ENCODE measurements around the gene OR13J1.
A peak's percentile ranks its signal among the peaks of the same experiment; 100 is the strongest.
"Not testable (repeated sequence)": the region's sequence is repeated elsewhere in the genome, so short reads cannot be mapped to it uniquely, and the experiment has no call there.

OR13J1 gene, protein sequence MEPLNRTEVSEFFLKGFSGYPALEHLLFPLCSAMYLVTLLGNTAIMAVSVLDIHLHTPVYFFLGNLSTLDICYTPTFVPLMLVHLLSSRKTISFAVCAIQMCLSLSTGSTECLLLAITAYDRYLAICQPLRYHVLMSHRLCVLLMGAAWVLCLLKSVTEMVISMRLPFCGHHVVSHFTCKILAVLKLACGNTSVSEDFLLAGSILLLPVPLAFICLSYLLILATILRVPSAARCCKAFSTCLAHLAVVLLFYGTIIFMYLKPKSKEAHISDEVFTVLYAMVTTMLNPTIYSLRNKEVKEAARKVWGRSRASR

DNA sequence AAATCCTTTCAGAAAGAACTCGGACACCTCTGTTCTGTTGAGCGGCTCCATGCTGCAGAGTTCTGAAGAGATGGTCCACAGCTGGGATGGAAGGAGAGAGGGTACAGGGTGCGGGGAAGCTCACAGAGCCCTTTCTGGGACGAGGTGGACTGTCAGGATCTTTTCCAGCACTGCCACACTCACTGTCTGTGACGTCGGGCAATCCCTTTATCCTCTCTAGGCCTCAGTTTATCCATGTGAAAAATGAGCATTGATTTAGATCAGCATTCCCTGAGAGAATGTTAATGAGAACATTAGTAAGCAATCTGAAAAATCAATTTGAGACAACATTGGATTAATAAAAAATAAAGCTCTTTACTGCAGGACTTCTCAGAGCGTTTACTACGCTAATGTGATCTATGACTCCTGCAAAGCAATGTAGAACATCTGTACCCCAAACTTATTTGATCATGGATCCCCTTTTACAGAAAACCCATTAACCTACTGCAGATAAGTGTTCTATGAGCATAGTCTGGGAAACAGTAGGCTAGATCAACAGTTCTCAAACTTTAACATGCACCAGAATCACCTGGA, at the start of gene OR13J1:
Gene OR13J1, minus strand, starts transcription at position 51 of the 573 bp plus-strand sequence. Its CDS starts 0 bp downstream, at position 51.
- FAIRE-seq (no peak), DNase-seq (ENCODE audit: insufficient read length, low spot score) (no peak)
- no peak for TF ChIP-seq POLR2A (IDR thresholded peaks at IDR 0.05; ENCODE audit: low read depth, low read length)

DNA sequence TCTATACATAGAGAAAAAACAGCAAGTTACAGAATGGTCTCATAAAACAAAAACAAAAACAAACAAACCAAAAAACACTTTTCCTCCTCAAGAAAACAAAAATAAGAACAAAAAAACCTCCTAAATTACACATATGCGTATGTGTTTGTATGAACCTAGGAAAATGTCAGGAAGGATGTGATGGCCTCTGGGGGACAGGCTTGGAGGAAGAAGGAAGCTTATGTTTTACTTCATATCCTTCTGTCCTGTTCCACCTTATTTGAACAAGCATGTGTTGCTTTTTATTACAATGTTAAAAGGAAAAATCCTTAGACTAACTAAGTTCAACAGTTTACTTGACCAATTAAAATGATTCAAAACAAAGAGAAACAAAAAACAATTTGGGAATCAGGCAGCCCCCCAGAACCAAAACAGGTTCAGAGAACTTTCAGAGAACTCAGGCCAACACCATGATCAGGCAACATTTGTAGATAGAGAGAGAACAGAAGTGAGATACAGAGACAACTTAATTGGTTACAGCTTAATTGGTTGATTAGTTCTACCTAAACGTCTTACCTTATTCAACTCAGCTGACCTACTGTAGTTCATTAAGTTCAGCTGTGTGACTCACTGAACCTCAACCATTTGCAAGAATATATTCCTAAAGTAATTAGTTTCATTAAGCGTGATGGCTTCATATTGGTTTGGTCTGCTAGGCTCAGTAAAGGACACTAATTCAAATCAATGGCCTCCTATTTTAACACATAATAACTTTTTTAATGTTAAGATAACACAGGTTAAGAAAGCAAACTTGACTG, 49.2 kb upstream of the OR13J1 start:
- FAIRE-seq (no peak), DNase-seq (ENCODE audit: insufficient read length, low spot score) (no peak)
- TF ChIP-seq POLR2A (IDR thresholded peaks at IDR 0.05; ENCODE audit: low read depth, low read length) = no peak

DNA sequence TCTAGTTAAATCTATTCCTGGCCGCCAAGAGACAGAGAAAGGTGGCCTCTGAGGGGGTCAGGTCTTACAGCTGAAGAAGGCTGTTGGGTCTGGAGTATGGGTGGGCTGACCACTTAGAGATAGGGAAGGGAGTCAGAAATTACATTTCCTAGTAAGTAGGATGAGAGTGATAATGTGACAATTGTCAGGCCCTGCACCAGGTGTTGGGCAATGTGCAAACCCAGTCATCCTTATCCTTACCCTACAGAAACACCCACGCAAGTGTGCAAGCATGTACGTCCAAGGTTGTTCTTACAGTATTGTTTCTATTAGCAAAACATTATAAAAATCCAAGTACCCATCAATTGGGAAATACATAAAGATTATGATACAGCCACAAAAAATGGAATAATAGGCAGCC, 48.6 kb upstream of the OR13J1 start:
- no peak for TF ChIP-seq POLR2A (IDR thresholded peaks at IDR 0.05; ENCODE audit: low read depth, low read length)
- FAIRE-seq (no peak), DNase-seq (ENCODE audit: insufficient read length, low spot score) (no peak)

DNA sequence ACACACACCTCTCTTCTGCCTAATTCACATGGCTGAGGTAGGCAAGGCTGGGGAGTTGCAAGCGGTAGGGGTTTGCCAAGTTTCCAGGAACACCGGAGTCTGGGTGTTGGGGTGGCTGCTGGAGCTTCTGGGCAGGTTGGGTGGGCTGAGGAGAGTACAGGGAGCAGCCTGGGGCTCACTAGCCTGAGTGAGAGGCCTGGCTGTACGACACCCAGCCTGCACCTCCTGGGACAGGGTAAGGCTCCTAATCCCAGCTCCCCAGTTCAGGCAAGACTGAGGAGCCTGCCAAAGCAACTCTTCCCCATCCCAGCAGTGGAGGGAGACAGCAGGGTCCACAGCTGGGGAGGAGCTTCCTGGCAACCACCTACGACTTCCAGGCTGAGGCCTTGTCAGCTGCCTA, 47.1 kb upstream of the OR13J1 start:
- TF ChIP-seq POLR2A (IDR thresholded peaks at IDR 0.05; ENCODE audit: low read depth, low read length) = no peak
- no peak for DNase-seq (ENCODE audit: insufficient read length, low spot score)
- no peak for FAIRE-seq

DNA sequence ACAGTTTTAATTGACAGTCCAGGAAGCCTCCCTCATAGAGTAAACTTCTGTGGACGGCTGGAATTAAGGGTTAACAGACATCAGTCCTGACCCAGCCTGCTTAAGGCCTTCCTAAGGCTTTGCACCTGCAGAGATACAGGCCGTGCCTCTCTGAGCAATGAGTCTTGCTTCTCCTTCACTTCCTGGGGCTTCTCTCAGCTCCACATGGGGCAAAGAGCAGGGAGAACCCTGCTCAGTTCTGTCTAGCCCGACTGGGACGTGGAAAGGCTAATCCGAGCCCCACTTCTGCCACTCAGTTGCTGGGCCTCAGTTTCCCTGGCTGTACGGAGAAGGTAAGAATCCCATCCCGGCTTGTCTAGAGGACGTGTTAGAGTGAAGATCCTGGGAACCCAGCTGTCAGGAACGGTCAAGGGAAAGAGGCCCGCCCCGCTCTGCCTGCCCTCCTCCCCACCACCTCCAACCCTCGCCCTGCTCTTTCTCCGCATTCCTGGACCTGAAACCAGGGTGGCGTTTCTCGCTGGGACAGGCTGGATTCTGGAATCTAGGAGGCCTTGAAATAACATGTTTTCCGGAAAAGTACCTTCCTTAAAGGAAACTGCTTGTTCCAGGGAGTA, 45.6 kb upstream of the OR13J1 start:
- TF ChIP-seq POLR2A (IDR thresholded peaks at IDR 0.05; ENCODE audit: low read depth, low read length) = no peak
- DNase-seq (ENCODE audit: insufficient read length, low spot score) = no peak
- FAIRE-seq = no peak

DNA sequence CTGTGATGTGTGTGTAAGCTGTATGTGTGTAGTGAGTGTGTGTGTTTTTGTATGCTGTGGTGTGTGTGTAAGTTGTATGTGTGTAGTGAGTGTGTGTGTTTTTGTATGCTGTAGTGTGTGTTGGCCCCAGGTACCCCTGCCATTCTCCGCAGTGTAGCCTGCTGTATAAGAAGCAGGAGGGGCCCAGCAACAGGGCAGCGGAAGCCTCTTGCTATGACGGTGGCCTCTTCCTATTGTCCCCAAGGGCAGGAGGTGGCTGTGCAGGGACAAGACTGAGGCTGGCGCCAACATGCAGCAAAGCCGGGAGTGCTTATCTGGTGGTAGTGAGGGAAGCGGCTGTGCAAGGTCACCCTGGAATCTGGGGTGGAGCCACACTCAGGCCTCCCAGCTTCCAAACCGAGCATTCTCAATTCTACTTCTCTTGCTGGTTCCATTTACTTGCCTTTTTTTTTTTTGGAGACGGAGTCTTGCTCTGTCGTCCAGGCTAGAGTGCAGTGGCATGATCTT, 44.2 kb upstream of the OR13J1 start:
- FAIRE-seq (peak; percentile 57), DNase-seq (ENCODE audit: insufficient read length, low spot score) (no peak)
- no peak for TF ChIP-seq POLR2A (IDR thresholded peaks at IDR 0.05; ENCODE audit: low read depth, low read length)

DNA sequence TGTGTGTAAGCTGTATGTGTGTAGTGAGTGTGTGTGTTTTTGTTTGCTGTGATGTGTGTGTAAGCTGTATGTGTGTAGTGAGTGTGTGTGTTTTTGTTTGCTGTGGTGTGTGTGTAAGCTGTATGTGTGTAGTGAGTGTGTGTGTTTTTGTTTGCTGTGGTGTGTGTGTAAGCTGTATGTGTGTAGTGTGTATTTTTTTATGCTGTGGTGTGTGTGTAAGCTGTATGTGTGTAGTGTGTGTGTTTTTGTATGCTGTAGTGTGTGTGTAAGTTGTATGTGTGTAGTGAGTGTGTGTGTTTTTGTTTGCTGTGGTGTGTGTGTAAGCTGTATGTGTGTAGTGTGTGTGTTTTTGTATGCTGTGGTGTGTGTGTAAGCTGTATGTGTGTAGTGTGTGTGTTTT, 43.2 kb upstream of the OR13J1 start:
- not testable (repeated sequence) for FAIRE-seq; DNase-seq (ENCODE audit: insufficient read length, low spot score)

DNA sequence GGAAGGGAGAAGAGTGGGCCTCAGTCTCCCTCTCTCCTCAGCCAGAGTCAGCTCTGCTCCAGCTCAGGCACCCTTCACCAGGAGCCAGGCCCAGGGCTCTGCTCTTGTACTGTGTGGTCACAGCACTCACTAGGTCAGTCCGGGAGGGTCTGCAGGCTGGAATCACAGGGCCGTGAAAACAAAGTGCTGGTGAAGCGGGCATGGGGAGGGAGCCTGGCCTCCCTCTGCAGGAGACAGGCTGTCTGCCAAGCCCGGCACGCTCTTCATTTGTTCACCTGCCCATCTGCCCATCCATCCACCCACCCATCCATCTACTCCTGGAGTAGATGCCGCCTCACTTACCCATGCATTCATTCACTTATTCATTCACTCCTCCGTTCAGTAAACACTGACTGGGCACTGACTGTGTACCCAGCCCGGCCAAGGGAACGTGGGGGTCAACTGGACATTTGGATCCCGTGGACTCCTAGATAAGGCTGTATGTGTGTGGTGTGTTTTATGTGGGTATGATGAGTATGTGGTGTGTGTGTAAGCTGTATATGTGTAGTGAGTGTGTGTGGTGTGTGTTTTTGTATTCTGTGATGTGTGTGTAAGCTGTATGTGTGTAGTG, 42.7 kb upstream of the OR13J1 start:
- TF ChIP-seq POLR2A (IDR thresholded peaks at IDR 0.05; ENCODE audit: low read depth, low read length) = no peak
- DNase-seq (ENCODE audit: insufficient read length, low spot score) (no peak), FAIRE-seq (no peak)

DNA sequence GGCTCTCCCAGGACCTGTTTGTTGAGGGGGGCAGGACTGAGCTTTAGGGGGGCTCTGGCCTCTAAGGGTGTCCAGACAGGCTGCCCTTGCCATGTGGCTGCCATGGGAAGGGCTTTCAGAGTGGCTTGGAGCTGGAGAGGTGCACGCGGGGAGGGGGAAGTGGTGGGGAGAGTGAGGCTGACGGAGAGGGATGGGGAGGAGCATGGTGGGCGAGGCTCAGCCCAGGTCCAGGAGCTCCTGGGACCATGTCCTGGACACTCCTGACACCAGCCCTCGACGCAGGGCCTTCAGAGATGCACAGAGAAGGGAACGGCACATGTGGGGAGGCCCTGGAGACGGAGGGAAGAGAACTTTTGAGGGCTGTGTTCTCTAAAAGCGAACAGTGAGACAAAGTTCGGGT, 41.5 kb upstream of the OR13J1 start:
- DNase-seq (ENCODE audit: insufficient read length, low spot score) = no peak
- TF ChIP-seq POLR2A (IDR thresholded peaks at IDR 0.05; ENCODE audit: low read depth, low read length) = no peak
- FAIRE-seq = no peak

DNA sequence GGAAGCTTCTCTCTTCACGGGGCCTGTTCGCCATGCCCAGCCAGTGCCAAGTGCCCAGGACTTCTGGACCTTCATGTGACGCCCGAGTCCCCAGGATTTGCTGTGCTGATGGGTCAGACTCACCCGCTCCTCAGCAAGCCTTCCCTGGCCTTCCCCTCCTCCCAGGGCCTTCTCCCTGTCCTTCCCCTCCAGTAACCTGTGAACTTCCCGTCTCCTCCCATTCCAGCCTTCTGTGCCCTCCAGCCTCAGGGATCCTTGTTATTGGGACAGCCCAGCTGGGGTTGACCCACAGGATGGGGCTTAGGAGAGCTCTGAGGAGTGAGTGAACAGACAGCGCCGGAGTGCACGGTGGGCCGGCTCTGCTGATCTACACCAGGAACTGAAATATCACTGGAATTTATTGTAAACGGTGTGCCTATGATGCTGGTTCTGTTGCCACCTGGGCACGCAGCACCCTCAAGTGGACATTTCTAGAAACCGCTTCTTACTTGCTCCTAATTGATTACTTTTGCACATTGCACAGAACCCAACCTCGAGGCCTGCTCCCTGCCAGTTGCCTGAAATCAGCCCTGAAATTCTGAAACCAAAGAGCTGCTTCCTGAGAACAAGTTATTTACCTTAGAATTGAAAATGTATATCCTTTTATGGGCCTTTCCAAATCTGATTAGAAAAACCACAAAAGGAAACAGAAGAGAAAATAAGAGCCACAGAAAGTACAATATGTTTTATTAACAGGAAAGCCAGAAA, 40.6 kb upstream of the OR13J1 start:
- TF ChIP-seq POLR2A (IDR thresholded peaks at IDR 0.05; ENCODE audit: low read depth, low read length) = no peak
- DNase-seq (ENCODE audit: insufficient read length, low spot score) (no peak), FAIRE-seq (no peak)

DNA sequence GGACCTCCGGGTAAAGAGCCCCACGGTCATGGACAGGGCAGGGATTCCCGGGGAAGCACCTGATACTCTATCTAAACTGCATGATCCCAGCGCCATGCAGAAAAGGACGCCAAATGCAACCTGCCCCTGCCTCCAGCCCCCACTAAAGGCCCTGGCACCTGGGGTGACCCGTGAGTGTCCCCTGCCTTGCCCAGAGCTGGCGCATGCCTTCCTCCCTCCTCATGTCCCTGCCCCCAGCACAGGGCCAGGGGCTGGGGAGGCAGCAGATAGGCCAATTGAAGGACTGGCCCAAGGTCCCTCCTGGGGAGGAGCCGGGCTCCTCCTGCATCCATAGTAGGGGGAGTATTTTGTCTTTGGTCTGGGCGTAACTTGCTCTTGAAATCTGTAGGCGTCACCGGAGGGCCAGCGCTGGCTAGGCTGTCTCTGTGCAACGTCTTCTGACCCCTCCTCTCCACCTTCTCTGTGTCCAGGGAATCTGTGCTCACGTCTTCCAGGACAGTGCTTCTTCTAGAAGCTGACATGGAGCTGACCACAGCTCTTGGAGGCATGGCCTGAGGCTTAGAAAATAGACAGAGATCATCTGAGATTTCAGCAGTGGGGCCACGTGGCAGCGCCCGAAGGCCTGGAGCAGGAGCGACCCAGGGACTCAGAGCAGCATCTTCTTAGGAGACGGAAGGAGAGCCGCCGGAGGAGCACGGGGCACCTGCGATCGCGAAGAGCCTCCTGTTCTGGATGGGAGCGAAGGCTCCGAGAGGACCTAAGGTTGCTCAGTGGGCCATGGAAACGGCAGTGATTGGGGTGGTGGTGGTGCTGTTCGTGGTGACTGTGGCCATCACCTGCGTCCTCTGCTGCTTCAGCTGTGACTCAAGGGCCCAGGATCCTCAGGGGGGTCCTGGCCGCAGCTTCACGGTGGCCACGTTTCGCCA, 39.7 kb upstream of the OR13J1 start:
- DNase-seq (ENCODE audit: insufficient read length, low spot score) (no peak), FAIRE-seq (no peak)
- TF ChIP-seq POLR2A (IDR thresholded peaks at IDR 0.05; ENCODE audit: low read depth, low read length) = no peak

DNA sequence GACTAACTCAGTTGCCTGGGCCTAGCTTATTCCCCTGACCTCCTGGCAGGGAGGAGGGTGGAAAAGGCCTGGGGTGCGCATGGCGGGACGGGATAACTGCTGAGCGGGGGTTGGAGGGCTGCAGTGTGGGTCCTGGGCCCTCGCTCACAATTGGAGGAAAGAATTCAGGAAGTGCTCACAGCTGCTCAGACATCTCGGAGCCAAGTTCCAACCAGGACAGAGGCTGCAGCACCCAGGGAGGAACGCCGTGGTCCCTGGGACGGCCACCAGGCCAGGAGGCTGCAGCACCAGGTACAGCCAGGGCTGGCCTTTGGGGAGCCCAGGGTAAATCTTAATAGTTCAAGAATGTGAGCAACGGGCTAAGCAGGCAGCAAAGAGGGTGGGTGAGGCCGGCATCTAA, 39.1 kb upstream of the OR13J1 start, which contains the start of gene SPAAR:
Gene SPAAR, plus strand, starts transcription at position 217 of the 400 bp plus-strand sequence. CDS start 974 bp downstream, outside the sequence.
- DNase-seq (ENCODE audit: insufficient read length, low spot score) (no peak), FAIRE-seq (no peak)
- TF ChIP-seq POLR2A (IDR thresholded peaks at IDR 0.05; ENCODE audit: low read depth, low read length) = no peak

All from H54 (cell line).